ENCODE data around the gene APBA1.

DNA sequence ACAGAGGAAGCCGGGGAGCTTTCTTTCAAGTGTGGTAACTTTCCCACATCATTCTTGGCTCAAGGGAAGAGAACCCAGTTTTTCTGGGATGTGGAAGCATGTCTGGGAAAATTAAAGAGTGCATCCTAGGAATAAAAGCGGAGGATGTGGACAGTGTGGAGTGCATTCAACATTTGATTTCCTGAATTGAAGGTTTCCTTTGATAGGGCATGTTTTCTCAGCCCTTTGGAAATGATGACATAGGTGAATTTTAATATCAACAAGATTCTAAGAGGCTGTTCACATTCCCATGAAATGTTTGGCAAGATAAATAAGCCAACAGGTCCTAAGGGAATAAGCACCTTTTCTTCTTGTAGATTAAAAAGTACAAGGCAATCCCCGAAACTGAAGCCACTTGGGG lies 283.6 kb downstream of the APBA1 start:
- TF ChIP-seq, protein P1, sequence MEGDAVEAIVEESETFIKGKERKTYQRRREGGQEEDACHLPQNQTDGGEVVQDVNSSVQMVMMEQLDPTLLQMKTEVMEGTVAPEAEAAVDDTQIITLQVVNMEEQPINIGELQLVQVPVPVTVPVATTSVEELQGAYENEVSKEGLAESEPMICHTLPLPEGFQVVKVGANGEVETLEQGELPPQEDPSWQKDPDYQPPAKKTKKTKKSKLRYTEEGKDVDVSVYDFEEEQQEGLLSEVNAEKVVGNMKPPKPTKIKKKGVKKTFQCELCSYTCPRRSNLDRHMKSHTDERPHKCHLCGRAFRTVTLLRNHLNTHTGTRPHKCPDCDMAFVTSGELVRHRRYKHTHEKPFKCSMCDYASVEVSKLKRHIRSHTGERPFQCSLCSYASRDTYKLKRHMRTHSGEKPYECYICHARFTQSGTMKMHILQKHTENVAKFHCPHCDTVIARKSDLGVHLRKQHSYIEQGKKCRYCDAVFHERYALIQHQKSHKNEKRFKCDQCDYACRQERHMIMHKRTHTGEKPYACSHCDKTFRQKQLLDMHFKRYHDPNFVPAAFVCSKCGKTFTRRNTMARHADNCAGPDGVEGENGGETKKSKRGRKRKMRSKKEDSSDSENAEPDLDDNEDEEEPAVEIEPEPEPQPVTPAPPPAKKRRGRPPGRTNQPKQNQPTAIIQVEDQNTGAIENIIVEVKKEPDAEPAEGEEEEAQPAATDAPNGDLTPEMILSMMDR (IDR thresholded peaks at IDR 0.05; ENCODE audit: low read depth, low read length, poor library complexity, severe bottlenecking): no peak
- no peak for TF ChIP-seq EZH2phosphoT487 (IDR thresholded peaks at IDR 0.05; ENCODE audit: borderline replicate concordance, low read length)
